HFF-Myc (cell line): ENCODE measurements around the gene TAS1R1.
A peak's percentile ranks its signal among the peaks of the same experiment; 100 is the strongest.

Experiments
- DNase-seq: peaks from one replicate; pipeline ENCODE4 v3.0.0-alpha.2; 2011; ENCODE audit warnings: low read depth; ENCODE audit errors: extremely low read depth
- H3K4me3 ChIP-seq: replicated peaks from 2 replicates; pipeline ENCODE4 v1.5.1; 2011; ENCODE audit warnings: low read depth, mild to moderate bottlenecking, control low read depth, low read length
- TF ChIP-seq, protein P1 (sequence below): IDR thresholded peaks from 2 replicates; pipeline ENCODE4 v1.5.1; 2012; ENCODE audit warnings: mild to moderate bottlenecking, low read depth, low read length, control low read depth; ENCODE audit errors: missing control alignments

Gene TAS1R1

DNA sequence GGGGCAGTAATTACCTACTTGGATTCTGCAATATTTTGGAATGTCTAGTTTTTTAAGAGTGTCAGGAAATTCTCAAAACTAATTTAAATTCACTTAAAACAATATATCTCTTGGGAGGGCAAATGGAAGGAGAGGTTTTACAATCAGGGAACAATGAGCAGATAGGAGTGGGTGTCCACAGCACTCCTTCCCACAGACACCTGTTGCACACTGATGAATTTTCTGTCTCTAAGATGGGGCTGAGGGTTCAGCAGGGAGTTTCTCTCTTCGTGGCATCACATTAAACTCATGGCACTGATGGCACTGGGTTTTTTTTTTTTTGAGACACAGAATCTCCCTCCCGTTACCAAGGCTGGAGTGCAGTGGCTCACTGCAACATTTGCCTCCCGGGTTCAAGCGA lies 63.9 kb downstream of the TAS1R1 start:
- TF ChIP-seq, protein P1, sequence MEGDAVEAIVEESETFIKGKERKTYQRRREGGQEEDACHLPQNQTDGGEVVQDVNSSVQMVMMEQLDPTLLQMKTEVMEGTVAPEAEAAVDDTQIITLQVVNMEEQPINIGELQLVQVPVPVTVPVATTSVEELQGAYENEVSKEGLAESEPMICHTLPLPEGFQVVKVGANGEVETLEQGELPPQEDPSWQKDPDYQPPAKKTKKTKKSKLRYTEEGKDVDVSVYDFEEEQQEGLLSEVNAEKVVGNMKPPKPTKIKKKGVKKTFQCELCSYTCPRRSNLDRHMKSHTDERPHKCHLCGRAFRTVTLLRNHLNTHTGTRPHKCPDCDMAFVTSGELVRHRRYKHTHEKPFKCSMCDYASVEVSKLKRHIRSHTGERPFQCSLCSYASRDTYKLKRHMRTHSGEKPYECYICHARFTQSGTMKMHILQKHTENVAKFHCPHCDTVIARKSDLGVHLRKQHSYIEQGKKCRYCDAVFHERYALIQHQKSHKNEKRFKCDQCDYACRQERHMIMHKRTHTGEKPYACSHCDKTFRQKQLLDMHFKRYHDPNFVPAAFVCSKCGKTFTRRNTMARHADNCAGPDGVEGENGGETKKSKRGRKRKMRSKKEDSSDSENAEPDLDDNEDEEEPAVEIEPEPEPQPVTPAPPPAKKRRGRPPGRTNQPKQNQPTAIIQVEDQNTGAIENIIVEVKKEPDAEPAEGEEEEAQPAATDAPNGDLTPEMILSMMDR, result no peak
- H3K4me3 ChIP-seq, result no peak overlapping the region
- DNase-seq, result no peak

DNA sequence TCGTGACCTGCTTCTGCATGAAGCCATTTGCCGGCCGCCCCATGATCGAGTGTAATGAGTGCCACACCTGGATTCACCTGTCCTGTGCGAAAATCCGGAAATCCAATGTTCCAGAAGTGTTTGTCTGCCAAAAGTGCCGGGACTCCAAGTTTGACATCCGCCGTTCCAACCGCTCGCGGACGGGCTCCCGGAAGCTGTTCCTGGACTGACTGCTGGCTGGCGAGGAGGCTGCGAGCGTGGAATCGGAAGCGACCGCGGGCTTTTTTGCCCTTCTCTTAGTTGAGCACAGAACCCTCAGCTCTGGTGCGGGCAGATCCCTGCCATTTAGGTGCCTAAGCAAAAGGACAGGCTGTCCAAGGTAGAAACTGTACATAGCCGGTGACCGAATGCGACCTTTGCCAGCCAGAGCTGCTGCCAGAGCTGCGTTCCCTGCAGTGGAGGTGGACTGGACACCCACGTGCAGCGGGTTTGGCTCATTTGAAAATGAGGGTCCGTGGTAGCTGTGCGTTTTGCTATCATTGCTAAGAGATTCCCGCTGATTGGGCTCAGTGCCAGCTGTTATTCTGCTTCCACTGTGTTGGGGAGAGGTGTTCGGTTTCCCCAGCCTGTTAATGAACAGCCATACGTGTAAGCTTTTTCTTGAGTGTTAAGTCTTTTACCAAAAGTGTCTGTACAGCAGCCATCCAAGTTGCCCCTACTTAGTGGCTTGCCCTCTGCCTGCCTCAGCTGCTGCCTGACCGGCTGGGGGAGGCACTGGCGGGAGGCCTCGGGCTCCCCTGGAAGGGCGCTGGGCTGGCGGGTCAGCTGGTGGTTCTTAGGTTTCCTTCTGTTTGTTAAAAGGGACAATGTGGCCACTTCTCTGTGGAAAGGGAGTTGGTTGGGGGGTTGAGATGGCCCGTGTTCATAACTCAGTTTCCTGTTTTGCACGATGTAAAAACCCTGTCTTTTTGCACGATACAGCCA lies 66.6 kb downstream of the TAS1R1 start:
- DNase-seq, result no peak
- no peak overlapping the region for H3K4me3 ChIP-seq
- TF ChIP-seq, protein P1, result no peak

DNA sequence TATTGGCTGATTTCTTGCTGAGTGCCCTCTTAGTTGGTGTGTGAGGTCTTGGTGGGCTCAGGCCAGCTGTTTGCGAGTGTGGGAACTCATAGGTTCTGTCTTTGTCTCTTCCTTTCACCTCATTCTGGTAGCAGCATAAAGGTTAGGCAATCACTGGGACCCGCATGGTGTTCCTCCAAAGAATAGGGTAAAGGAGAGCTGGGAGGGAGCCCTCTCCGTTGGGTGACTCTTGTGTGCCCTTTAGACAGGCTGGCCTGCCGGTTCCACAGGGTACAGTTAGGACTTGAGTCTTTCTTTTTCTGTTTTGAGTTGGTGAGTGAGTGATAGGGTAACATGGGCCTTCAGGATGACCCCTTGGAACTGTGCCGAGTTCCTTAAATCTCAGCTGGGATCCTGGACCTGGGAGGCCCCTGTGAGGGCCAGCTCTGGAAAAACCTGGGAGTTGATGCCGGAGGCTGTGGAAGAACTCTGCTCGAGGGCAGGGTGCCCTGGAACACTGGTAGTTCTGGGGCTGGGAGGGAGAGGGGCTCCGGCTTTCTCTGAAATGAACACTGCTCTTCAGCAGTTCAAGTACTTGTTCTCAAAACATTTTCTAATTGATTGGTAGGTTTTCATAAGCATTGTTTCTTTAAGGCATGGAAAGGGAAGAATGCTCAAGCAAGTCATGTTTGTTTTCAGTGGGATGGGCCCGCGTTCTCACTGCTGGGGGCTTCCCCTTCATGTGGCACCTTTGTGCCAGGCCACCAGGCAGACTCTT lies 67.5 kb downstream of the TAS1R1 start:
- H3K4me3 ChIP-seq, result no peak overlapping the region
- TF ChIP-seq, protein P1, result no peak

DNA sequence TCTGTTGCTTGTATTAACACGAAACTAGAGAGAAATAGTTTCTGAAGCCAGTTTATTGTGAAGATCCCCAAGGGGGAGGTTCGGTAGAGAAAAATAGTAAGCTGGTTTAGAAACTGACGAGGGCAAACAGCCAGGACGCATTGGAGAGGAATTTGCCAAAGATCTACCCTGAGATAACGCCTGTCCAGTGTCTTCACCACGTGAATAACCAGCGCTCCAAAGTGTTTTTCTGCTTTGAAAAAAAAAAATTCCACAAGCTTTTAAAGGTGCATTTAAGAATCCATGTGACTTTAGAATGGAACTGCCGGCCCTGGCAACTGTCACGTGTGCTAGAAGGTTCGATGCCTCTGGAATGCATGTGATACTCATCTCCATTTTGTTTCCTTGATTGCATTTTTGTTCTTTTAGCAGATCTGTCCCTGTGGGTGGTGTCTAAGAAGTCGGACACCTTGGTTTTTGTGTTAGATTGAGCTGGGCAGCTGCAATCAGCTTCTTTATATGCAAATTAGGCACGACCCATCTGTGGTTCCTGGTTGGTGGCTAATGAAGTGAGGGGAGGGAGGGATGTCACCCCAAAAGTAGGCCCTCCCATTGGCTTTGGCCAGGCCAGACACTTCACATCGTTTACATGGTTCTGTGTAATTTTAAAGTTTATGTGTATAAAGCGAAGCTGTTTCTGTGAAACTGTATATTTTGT lies 68.3 kb downstream of the TAS1R1 start:
- H3K4me3 ChIP-seq, result no peak overlapping the region
- TF ChIP-seq, protein P1, result no peak
- DNase-seq, result no peak

More for the DNA sequence above, 67.5 kb downstream of the TAS1R1 start:
- DNase-seq, result no peak

DNA sequence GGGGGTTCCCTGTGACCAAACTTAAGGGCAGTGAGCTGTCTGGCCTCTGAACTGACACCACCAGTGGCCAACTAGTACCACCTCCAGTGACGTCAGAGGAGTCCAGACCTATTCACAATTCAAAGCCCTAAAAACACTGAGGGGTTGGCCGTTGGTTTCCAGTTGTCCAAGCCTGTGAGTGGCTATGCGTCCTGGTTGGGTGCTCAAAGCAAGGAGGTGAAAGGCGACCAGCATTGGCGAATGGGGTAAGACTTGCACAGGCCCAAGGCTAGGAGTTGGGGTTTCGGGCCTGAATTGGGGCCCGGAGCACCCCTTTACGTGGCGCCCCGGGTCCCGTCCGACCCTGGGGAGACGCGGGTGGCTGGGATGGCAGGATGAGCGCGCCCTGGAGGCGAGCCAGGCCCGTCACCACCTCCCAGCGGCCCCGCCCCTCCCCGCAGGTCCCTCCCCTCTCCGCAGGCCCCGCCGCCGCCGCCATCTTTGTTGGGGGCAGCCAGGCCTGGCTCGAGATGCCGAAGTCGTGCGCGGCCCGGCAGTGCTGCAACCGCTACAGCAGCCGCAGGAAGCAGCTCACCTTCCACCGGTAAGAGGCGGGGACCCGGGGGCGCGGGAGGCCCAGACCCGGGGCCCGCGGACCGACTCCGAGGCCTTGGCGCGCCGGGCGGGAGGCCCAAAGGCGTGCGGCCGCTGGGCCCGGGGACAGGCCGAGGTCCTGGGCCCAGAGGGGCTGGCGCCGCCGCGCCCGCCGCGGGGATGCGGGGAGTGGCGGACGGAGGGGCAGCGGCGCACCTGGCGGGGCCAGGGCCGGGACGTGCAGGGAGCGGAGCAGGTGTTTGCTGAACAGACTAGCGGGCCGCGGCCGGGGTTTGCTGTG lies 69.8 kb downstream of the TAS1R1 start, which contains the start of gene THAP3:
TSS of gene THAP3 (plus strand) at position 159 of the 874 bp plus-strand sequence. CDS start at position 510, 351 bp downstream.
- H3K4me3 ChIP-seq, result peak within 1 kb of the TSS; percentile 74
- peak; percentile 66 for DNase-seq
- TF ChIP-seq, protein P1, result no peak
